G401.6 (cell line): ENCODE results near the gene CCDC90B.
"Not testable (repeated sequence)": the region's sequence is repeated elsewhere in the genome, so short reads cannot be mapped to it uniquely, and the experiment has no call there.

Experiments used
- FAIRE-seq: peaks from 2 replicates; lab custom pipeline; 2012; peaks lifted over from hg19 to GRCh38; lab: Jason Lieb, UNC

Gene CCDC90B, protein sequence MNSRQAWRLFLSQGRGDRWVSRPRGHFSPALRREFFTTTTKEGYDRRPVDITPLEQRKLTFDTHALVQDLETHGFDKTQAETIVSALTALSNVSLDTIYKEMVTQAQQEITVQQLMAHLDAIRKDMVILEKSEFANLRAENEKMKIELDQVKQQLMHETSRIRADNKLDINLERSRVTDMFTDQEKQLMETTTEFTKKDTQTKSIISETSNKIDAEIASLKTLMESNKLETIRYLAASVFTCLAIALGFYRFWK

GRCh38 chr11:83285771-83286528 is at the start of gene CCDC90B:
CCDC90B (minus strand) TSS chr11:83286367; CDS start chr11:83285972, 395 bp downstream.
- peak; percentile 96 for FAIRE-seq

DNA sequence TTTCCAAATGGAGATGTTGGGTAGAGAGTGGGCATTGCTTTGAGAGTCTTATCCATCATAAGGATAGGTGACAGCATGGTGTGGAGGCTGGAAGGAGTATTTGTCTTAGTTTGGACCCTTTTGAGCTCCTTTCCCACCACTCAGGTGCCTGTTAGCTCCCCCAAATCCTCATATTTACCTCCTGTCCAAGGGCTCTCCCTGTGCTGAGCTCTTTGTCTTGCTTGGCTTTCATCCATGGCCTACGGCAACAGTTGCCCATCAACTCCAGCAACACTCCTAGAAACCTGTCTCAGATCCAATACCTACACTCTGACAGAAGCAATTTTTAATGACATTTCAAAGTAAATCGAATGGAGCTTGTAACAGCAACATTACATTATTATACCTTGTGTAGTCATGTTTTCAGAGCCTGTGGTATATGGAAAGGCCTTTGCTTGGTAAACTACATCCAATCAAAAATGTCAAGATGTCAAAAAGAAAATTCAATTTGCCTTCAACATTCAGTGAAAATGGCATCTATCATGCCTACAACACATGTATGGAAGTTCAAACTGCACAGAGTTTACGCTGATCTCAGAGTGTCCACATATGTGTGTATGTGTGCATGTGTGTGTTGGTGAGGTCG is 49.4 kb upstream of the CCDC90B start:
- no peak for FAIRE-seq

- FAIRE-seq, result no peak
Measured at GRCh38 chr11:83330303-83330702, 44.1 kb upstream of the CCDC90B start.

DNA sequence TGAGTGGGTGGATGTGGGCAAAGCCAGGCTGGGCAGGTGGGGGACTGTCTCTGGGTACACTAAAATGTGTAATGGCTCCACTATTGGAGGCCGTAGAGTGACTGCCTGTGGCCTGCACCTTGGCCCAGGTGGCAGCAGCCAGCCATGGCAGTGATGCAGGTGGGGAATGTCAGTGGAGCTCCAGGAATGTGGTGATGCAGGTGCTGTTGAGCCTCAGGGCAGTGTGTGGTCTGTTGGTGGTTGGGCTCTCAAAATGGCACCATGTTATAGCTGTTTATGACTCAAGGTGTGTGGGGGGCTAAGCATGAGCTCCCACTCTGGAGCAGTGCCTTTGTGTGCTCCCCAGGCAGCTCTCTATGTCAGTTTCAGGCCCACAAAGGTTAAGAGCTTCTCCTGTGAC is 40.2 kb upstream of the CCDC90B start:
- no peak for FAIRE-seq

GRCh38 chr11:83319346-83319745 is 33.2 kb upstream of the CCDC90B start:
- FAIRE-seq, result no peak

- FAIRE-seq, result no peak
Measured at GRCh38 chr11:83318931-83319330, 32.8 kb upstream of the CCDC90B start.

- no peak for FAIRE-seq
Measured at GRCh38 chr11:83317757-83318690, 31.9 kb upstream of the CCDC90B start.

DNA sequence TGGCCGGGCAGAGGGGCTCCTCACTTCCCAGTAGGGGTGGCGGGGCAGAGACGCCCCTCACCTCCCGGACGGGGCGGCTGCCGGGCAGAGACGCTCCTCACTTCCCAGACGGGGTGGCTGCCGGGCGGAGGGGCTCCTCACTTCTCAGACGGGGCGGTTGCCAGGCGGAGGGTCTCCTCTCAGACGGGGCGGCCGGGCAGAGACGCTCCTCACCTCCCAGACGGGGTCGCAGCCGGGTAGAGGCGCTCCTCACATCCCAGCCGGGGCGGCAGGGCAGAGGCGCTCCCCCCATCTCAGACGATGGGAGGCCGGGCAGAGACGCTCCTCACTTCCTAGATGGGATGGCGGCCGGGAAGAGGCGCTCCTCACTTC is 30.7 kb upstream of the CCDC90B start:
- not testable (repeated sequence) for FAIRE-seq

- FAIRE-seq, result not testable (repeated sequence)
Measured at GRCh38 chr11:83316143-83316896, 30.2 kb upstream of the CCDC90B start.

DNA sequence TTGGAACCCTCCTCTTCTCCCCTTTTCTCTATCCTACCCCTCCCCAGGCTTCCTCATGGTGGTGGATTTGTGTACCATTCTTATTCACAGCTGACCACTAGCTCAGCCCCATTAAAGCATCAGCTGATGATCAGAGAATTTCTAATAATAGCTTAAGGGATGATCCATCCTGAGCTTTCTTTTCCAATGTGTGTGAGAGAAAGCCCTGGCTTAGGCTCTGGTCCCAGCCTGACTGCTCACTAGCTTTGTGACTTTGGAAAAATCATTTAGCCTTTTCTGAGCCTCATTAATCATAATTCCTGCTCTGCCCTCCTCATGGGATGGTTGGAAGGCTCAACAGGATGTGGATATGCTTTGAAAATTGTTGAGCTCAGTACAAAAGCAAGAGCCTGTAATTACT is 26.3 kb upstream of the CCDC90B start:
- no peak for FAIRE-seq

DNA sequence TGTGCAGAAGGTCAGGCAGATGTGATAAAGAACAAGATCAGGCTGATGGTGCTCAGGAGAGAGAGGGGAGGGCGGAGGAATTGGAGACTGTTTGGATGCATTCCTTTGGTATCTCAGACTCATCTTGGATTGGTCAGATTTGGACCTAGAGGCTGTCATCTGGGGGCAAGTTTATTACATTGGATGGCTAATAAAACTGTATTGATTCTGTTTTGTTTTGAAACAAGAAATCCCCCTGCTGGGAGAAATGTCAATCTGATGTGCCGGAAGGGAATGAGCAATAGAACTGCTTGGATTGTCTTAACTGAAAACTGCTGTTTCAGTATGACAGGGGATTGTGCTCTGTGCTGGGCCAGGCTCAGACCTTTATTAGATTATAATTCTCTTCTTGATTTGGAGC is 25.5 kb upstream of the CCDC90B start:
- FAIRE-seq, result no peak

- no peak for FAIRE-seq
Measured at GRCh38 chr11:83310718-83311117, 24.6 kb upstream of the CCDC90B start.

DNA sequence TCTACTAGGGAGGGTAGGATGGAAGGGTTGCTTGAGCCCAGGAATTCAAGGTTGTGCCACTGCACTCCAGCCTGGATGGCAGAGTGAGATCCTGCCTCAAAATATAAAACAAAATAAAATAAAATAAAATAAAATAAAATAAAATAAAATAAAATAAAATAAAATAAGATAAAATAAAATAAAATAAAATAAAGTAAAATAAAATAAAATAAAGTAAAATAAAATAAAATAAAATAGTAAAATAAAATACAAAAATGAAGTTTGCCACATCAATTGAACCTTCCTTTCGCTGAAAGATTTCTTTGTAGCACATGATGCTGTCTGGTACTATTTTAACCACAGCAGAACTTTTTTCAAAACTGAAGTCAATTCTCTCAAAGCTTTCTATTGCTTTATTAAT is 22.4 kb upstream of the CCDC90B start:
- FAIRE-seq, result not testable (repeated sequence)

DNA sequence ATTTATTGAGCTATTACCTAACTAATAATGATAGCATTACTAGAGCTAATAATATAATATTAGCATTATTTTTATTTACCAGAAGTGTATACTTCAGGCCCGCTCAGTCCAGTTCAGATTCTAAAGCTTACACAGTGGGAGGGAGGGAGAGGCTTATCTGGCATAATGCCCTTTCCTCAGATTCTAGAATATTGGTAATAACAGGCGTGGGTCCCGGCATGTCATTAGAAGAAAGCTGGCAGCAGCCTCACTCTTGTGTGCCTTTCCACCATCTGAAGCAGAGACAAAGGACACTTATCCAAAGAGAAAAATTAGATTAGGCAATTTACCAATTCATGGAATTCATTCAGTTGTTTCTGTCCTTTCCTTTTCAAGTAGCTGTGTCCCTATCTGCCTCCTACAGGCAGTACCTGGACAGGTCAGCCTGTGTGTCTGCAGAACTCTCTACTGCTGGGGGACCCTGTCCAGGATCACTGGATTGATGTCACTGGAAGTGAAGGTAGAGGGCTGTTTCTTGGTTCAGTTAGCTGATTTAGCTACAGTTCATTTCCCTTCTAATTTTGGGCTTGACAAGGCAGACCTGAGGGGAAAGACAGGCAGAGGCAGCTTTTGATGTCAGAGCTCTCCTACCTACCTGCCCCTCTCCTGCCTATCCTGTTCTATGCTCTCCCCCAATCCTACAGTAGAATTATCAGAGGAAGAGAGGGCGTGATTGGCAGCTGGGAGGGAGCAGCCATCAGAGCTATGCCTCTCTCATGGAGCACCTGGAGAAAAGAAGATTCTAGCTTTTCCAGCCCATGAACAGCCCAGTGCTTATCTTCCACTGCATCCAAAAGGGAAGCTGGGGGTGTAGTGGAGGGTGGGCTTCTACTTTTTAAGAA is 20.3 kb upstream of the CCDC90B start:
- no peak for FAIRE-seq

- no peak for FAIRE-seq
Measured at GRCh38 chr11:83303316-83303715, 17.1 kb upstream of the CCDC90B start.

GRCh38 chr11:83302151-83302550 is 16.0 kb upstream of the CCDC90B start:
- no peak for FAIRE-seq

- FAIRE-seq, result no peak
Measured at GRCh38 chr11:83299681-83300080, 13.5 kb upstream of the CCDC90B start.

DNA sequence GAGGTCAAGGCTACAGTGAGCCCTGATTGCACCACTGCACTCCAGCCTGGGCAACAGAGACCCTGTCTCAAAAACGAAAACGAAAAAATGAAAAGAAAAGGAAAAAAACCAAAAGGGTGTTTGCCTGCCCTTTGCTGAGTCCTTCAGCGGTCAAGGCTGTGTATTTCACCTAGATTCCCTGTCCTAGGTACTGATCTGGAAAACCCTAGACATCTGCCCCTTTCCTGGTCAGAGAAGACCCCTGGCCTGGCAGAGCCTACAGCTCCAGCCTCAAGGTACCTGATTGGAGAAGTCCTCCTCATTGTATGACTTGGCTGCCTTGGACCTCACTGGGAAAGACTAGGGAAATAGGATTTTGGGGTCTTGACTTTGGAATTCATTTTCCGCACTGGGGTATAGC is 8.0 kb upstream of the CCDC90B start:
- no peak for FAIRE-seq

- FAIRE-seq, result no peak
Measured at GRCh38 chr11:83293457-83293774, 7.2 kb upstream of the CCDC90B start.

GRCh38 chr11:83292709-83293456 is 6.7 kb upstream of the CCDC90B start:
- FAIRE-seq, result peak; percentile 49
